ENCODE measurements around the gene RNU7-1. TPM values are rescaled to one million over a fixed set of nuclear protein-coding genes. Genes with fewer than 3 reads are reported as not detected.

The RNU7-1 gene
- total and polyA plus RNA-seq, 12 donors, result not detected

GRCh38 chr12:6938353-6939190 is 5.0 kb upstream of the RNU7-1 start:
- Histone ChIP-seq H3K4me3 (peak overlapping the region in 1 of 4 donors; percentile 65), H3K4me1 (replicated peaks in 1 of 2) (peaks cover 15 to 60% of the 10 kb centered on the region in 2 donors), H3K36me3 (replicated peaks in 1 of 2) (peaks cover 0 to 27% of the 10 kb centered on the region in 2 donors), H3K27ac (peak overlapping the region in 4 of 5 donors; percentile 44 to 96 (median 89)), H3K27me3 (no peaks in the 10 kb centered on the region), H3K9me3 (replicated peaks in 1 of 3) (no peaks in the 10 kb centered on the region)
- no peak for TF ChIP-seq POLR2A (IDR thresholded peaks at IDR 0.05)
- TF ChIP-seq, protein P1, sequence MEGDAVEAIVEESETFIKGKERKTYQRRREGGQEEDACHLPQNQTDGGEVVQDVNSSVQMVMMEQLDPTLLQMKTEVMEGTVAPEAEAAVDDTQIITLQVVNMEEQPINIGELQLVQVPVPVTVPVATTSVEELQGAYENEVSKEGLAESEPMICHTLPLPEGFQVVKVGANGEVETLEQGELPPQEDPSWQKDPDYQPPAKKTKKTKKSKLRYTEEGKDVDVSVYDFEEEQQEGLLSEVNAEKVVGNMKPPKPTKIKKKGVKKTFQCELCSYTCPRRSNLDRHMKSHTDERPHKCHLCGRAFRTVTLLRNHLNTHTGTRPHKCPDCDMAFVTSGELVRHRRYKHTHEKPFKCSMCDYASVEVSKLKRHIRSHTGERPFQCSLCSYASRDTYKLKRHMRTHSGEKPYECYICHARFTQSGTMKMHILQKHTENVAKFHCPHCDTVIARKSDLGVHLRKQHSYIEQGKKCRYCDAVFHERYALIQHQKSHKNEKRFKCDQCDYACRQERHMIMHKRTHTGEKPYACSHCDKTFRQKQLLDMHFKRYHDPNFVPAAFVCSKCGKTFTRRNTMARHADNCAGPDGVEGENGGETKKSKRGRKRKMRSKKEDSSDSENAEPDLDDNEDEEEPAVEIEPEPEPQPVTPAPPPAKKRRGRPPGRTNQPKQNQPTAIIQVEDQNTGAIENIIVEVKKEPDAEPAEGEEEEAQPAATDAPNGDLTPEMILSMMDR (IDR thresholded peaks at IDR 0.05), result no peak
- intact Hi-C loops (cut with DNase I), result no loop called here
- peak in 4 of 7 donors; percentile 31 to 65 (median 45) for DNase-seq
- WGBS, 4 donors, result 74 to 77% (median 75%) methylated on average over 19 to 32 of the region's 32 CpGs

DNA sequence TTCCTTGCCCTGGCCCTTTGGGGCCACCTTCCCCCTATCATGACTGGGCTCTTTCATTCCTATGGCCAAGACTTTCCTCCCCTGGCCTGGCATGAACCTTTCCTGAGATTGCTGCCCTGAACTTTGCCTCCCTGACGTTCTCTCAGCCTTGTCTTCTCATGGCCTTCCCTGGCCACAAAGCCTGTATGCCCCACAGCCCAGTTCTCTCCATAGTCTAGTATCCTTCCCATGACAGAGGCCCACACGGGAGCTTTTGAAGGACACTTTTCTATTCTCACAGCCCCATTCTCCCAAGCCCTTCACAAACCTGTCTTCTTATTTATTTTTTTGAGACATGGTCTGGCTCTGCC is 4.5 kb upstream of the RNU7-1 start:
- Histone ChIP-seq H3K4me1 (replicated peaks in 1 of 2) (peaks cover 15 to 59% of the 10 kb centered on the region in 2 donors), H3K27me3 (no peaks in the 10 kb centered on the region), H3K27ac (peak overlapping the region in 3 of 5 donors; percentile 82 to 96 (median 96)), H3K36me3 (replicated peaks in 1 of 2) (peaks cover 0 to 21% of the 10 kb centered on the region in 2 donors), H3K4me3 (no peak overlapping the region), H3K9me3 (replicated peaks in 1 of 3) (no peaks in the 10 kb centered on the region)
- no peak for DNase-seq
- intact Hi-C loops (cut with DNase I), result no loop called here
- TF ChIP-seq, protein P1 (IDR thresholded peaks at IDR 0.05), result no peak
- TF ChIP-seq POLR2A (IDR thresholded peaks at IDR 0.05), result no peak
- WGBS, 4 donors, result 35 to 48% (median 45%) methylated on average over 2 of the region's 2 CpGs

GRCh38 chr12:6941267-6941666 is 2.3 kb upstream of the RNU7-1 start:
- Histone ChIP-seq H3K36me3 (replicated peaks in 1 of 2) (no peaks in the 10 kb centered on the region), H3K4me1 (replicated peaks in 1 of 2) (peaks cover 31 to 62% of the 10 kb centered on the region in 2 donors)
- WGBS, 4 donors, result 48 to 87% (median 53%) methylated on average over 7 to 12 of the region's 12 CpGs

GRCh38 chr12:6941782-6942181 is 1.8 kb upstream of the RNU7-1 start:
- Histone ChIP-seq H3K27me3 (no peaks in the 10 kb centered on the region), H3K9me3 (replicated peaks in 1 of 3) (no peaks in the 10 kb centered on the region), H3K27ac (peak overlapping the region in 4 of 5 donors; percentile 9 to 97 (median 95)), H3K4me1 (replicated peaks in 1 of 2) (peaks cover 33 to 65% of the 10 kb centered on the region in 2 donors), H3K4me3 (no peak overlapping the region), H3K36me3 (replicated peaks in 1 of 2) (no peaks in the 10 kb centered on the region)
- intact Hi-C loops (cut with DNase I), result no loop called here
- 46 to 59% (median 52%) methylated on average over 6 to 12 of the region's 12 CpGs for WGBS, 4 donors
- TF ChIP-seq POLR2A (IDR thresholded peaks at IDR 0.05), result no peak
- TF ChIP-seq, protein P1 (IDR thresholded peaks at IDR 0.05), result no peak
- DNase-seq, result peak; percentile 64 to 76 (median 69)

More at GRCh38 chr12:6941267-6941666, 2.3 kb upstream of the RNU7-1 start:
- no peaks in the 10 kb centered on the region for H3K9me3 ChIP-seq (replicated peaks in 1 of 3)
- no peak for TF ChIP-seq POLR2A (IDR thresholded peaks at IDR 0.05)
- TF ChIP-seq, protein P1 (IDR thresholded peaks at IDR 0.05), result no peak
- peak; percentile 43 to 78 (median 67) for DNase-seq
- H3K27ac ChIP-seq, result peak overlapping the region in 4 of 5 donors; percentile 9 to 97 (median 78)
- no peaks in the 10 kb centered on the region for H3K27me3 ChIP-seq
- intact Hi-C loops (cut with DNase I), result no loop called here
- H3K4me3 ChIP-seq, result no peak overlapping the region
